Mammary epithelial cell (primary cell): ENCODE results near the gene GRID2.

Experiments
- EZH2 ChIP-seq: IDR thresholded peaks from 2 replicates; pipeline ENCODE4 v1.6.1; 2012; ENCODE audit warnings: low read length, inconsistent platforms, borderline replicate concordance
- TF ChIP-seq, protein P1 (sequence below), 2 donors: IDR thresholded peaks in 1 of 2; conservative IDR thresholded peaks in 1 of 2; 2 replicates each; pipeline ENCODE4 v1.5.1; 2011 to 2012; ENCODE audit warnings: inconsistent platforms in 2 of 2, low read length in 2 of 2, mild to moderate bottlenecking in 2 of 2, control low read depth in 1 of 2, low read depth in 1 of 2; ENCODE audit not compliant: insufficient read depth in 1 of 2; ENCODE audit errors: extremely low read depth in 1 of 2

DNA sequence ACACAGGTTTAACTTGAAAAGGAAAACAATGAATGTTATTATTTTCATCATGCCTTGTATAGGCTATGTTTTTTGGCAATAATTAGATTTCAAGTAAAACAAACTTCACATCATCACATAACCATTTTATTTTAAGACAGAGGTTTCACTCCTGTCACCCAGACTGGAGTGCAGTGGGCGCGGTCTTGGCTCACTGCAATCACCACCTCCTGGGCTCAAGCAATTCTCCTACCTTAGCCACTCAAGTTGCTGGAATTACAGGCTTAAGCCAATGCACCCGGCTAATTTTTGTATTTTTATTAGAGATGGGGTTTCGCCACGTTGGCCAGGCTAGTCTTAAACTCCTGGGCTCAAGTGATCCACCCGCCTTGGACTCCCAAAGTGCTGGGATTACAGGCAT is 866.2 kb downstream of the GRID2 start:
- TF ChIP-seq, protein P1, sequence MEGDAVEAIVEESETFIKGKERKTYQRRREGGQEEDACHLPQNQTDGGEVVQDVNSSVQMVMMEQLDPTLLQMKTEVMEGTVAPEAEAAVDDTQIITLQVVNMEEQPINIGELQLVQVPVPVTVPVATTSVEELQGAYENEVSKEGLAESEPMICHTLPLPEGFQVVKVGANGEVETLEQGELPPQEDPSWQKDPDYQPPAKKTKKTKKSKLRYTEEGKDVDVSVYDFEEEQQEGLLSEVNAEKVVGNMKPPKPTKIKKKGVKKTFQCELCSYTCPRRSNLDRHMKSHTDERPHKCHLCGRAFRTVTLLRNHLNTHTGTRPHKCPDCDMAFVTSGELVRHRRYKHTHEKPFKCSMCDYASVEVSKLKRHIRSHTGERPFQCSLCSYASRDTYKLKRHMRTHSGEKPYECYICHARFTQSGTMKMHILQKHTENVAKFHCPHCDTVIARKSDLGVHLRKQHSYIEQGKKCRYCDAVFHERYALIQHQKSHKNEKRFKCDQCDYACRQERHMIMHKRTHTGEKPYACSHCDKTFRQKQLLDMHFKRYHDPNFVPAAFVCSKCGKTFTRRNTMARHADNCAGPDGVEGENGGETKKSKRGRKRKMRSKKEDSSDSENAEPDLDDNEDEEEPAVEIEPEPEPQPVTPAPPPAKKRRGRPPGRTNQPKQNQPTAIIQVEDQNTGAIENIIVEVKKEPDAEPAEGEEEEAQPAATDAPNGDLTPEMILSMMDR (conservative IDR thresholded peaks at IDR 0.05 in 1 of 2, IDR thresholded peaks at IDR 0.05 in 1 of 2; ENCODE audit: extremely low read depth in 1 of 2, insufficient read depth in 1 of 2, low read depth in 1 of 2, low read length in 2 of 2): no peak
- TF ChIP-seq EZH2: no peak
